H9 (cell line): ENCODE results near the gene FAM13C. TPM values are rescaled to one million over a fixed set of nuclear protein-coding genes. Genes with fewer than 3 reads are reported as not detected.

Experiments used
- DNase-seq: peaks from one replicate; pipeline ENCODE4 v3.0.0-alpha.2; 2017
- H2AFZ ChIP-seq: one replicate; pipeline ENCODE4 v1.6.1; 2013; ENCODE audit warnings: mild to moderate bottlenecking, low read length, control low read depth, moderate library complexity
- H2AK5ac ChIP-seq: 2 replicates; pipeline ENCODE4 v1.6.1; 2013; ENCODE audit warnings: low read length, control low read depth, mixed read lengths; ENCODE audit not compliant: insufficient read length
- H2BK120ac ChIP-seq: one replicate; pipeline ENCODE4 v1.6.1; 2013; ENCODE audit warnings: low read depth, mild to moderate bottlenecking, low read length, control low read depth, inconsistent platforms; ENCODE audit not compliant: poor library complexity, severe bottlenecking
- H2BK12ac ChIP-seq: 2 replicates; pipeline ENCODE4 v1.6.1; 2013; ENCODE audit warnings: low read length, control low read depth, mixed read lengths, low read depth; ENCODE audit not compliant: insufficient read length
- H2BK15ac ChIP-seq: 2 replicates; pipeline ENCODE4 v1.6.1; 2013; ENCODE audit warnings: low read depth, low read length, control low read depth
- H2BK20ac ChIP-seq: one replicate; pipeline ENCODE4 v1.6.1; 2013; ENCODE audit warnings: low read depth, mild to moderate bottlenecking, low read length, control low read depth, inconsistent platforms; ENCODE audit not compliant: poor library complexity, severe bottlenecking
- H2BK5ac ChIP-seq: 2 replicates; pipeline ENCODE4 v1.6.1; 2013; ENCODE audit warnings: low read length, control low read depth, mixed read lengths; ENCODE audit not compliant: insufficient read length
- H3K14ac ChIP-seq: 2 replicates; pipeline ENCODE4 v1.6.1; 2013; ENCODE audit warnings: low read length, control low read depth; ENCODE audit not compliant: insufficient read depth
- H3K18ac ChIP-seq: 2 replicates; pipeline ENCODE4 v1.6.1; 2013; ENCODE audit warnings: low read depth, mild to moderate bottlenecking, mixed read lengths, low read length, control low read depth; ENCODE audit not compliant: insufficient read length
- H3K23ac ChIP-seq: 2 replicates; pipeline ENCODE4 v1.6.1; 2013; ENCODE audit warnings: low read length, control low read depth, mixed read lengths, low read depth; ENCODE audit not compliant: insufficient read length
- H3K23me2 ChIP-seq: 2 replicates; pipeline ENCODE4 v1.6.1; 2013; ENCODE audit warnings: low read depth, mild to moderate bottlenecking, mixed read lengths, low read length, control low read depth; ENCODE audit not compliant: insufficient read length, poor library complexity, severe bottlenecking
- H3K27ac ChIP-seq: 2 replicates; pipeline ENCODE4 v1.5.1; 2013; ENCODE audit warnings: low read length, control low read depth, mixed read lengths, low read depth; ENCODE audit not compliant: insufficient read length
- H3K27me3 ChIP-seq: 2 replicates; pipeline ENCODE4 v1.6.1; 2013; ENCODE audit warnings: low read length, control low read depth, inconsistent platforms; ENCODE audit not compliant: insufficient read depth
- H3K4ac ChIP-seq: 2 replicates; pipeline ENCODE4 v1.6.1; 2013; ENCODE audit warnings: low read depth, mild to moderate bottlenecking, control low read depth, inconsistent platforms, low read length, moderate library complexity
- H3K4me1 ChIP-seq: 2 replicates; pipeline ENCODE4 v1.6.1; 2013; ENCODE audit warnings: low read length, control low read depth, inconsistent platforms; ENCODE audit not compliant: insufficient read depth
- H3K4me2 ChIP-seq: 2 replicates; pipeline ENCODE4 v1.6.1; 2013; ENCODE audit warnings: low read length, control low read depth, mixed read lengths; ENCODE audit not compliant: insufficient read length, insufficient read depth
- H3K56ac ChIP-seq: 2 replicates; pipeline ENCODE4 v1.6.1; 2013; ENCODE audit warnings: low read depth, mild to moderate bottlenecking, mixed read lengths, low read length, control low read depth; ENCODE audit not compliant: insufficient read length
- H3K79me1 ChIP-seq: 2 replicates; pipeline ENCODE4 v1.6.1; 2013; ENCODE audit warnings: low read depth, mild to moderate bottlenecking, moderate library complexity, low read length, control low read depth, inconsistent platforms; ENCODE audit not compliant: insufficient read depth, poor library complexity, severe bottlenecking
- H3K79me2 ChIP-seq: 2 replicates; pipeline ENCODE4 v1.6.1; 2013; ENCODE audit warnings: low read length, control low read depth, inconsistent platforms; ENCODE audit not compliant: insufficient read depth
- H3K9ac ChIP-seq: 2 replicates; pipeline ENCODE4 v1.6.1; 2013; ENCODE audit warnings: low read length, control low read depth, mixed read lengths; ENCODE audit not compliant: insufficient read length; ENCODE audit errors: extremely low read depth
- H3K9me3 ChIP-seq: one replicate; pipeline ENCODE4 v1.6.1; 2013; ENCODE audit warnings: low read depth, low read length, inconsistent platforms; ENCODE audit not compliant: control insufficient read depth
- H3T11ph ChIP-seq: one replicate; pipeline ENCODE4 v1.6.1; 2013; ENCODE audit warnings: mild to moderate bottlenecking, low read length, control low read depth, inconsistent platforms
- H4K20me1 ChIP-seq: one replicate; pipeline ENCODE4 v1.6.1; 2013; ENCODE audit not compliant: control insufficient read depth, insufficient read length, insufficient read depth
- H4K5ac ChIP-seq: 2 replicates; pipeline ENCODE4 v1.6.1; 2013; ENCODE audit warnings: low read depth, mild to moderate bottlenecking, mixed read lengths, low read length, control low read depth; ENCODE audit not compliant: insufficient read length
- H4K8ac ChIP-seq: replicated peaks from 2 replicates; pipeline ENCODE4 v1.6.1; 2013; ENCODE audit warnings: low read length, control low read depth, mixed read lengths, low read depth; ENCODE audit not compliant: insufficient read length
- H4K91ac ChIP-seq: 2 replicates; pipeline ENCODE4 v1.6.1; 2013; ENCODE audit warnings: low read depth, mild to moderate bottlenecking, moderate library complexity, mixed read lengths, low read length, control low read depth; ENCODE audit not compliant: insufficient read length
- H3K27ac Mint-ChIP-seq, 3 experiments: 2 replicates in 2 of 3; 3 replicates in 1 of 3; pipeline ENCODE4 v1.8.0; 2020 to 2021; ENCODE audit warnings: mixed read lengths in 3 of 3, mild to moderate bottlenecking in 1 of 3, moderate library complexity in 1 of 3
- H3K27me3 Mint-ChIP-seq: 2 replicates; pipeline ENCODE4 v1.8.0; 2021; ENCODE audit warnings: low read depth, mild to moderate bottlenecking, moderate library complexity, mixed read lengths
- H3K36me3 Mint-ChIP-seq, 3 experiments: 2 replicates in 2 of 3; 3 replicates in 1 of 3; pipeline ENCODE4 v1.8.0; 2020 to 2021; ENCODE audit warnings: low read depth in 3 of 3, mixed read lengths in 3 of 3; ENCODE audit not compliant: insufficient read depth in 1 of 3
- H3K4me1 Mint-ChIP-seq, 2 experiments: 2 replicates each; pipeline ENCODE4 v1.8.0; 2020; ENCODE audit warnings: mixed read lengths in 2 of 2
- H3K4me3 Mint-ChIP-seq, 2 experiments: 2 replicates in 1 of 2; 3 replicates in 1 of 2; pipeline ENCODE4 v1.8.0; 2020 to 2021; ENCODE audit warnings: mild to moderate bottlenecking in 2 of 2, mixed read lengths in 2 of 2, moderate library complexity in 1 of 2
- H3K9me3 Mint-ChIP-seq, 2 experiments: 2 replicates in 1 of 2; 3 replicates in 1 of 2; pipeline ENCODE4 v1.8.0; 2020; ENCODE audit warnings: mild to moderate bottlenecking in 2 of 2, mixed read lengths in 2 of 2, moderate library complexity in 1 of 2
- WGBS: extraction: QIAGEN DNeasy Blood & Tissue Kit; methylation state at CpG from one replicate; pipeline ENCODE4 v1.1.7; 2013; ENCODE audit warnings: missing lambda C conversion rate, low lambda C conversion rate, mixed read lengths; ENCODE audit not compliant: insufficient read length; ENCODE audit errors: extremely low coverage; 5-methylcytosine and 5-hydroxymethylcytosine counted together
- total RNA-seq: library from RNA; stranded (reverse); gene quantifications from 2 replicates; pipeline ENCODE4 v1.2.1, GENCODE V29; 2021
- TF ChIP-seq, protein P1 (sequence below): fragments of 200-600 bp; sonication (generic); conservative IDR thresholded peaks from 3 replicates; pipeline ENCODE4 v1.8.0; 2021; ENCODE audit warnings: antibody characterized with exemption, mild to moderate bottlenecking

Gene FAM13C
- total RNA-seq, 1 experiment from 2014 or later: 0.31 TPM

DNA sequence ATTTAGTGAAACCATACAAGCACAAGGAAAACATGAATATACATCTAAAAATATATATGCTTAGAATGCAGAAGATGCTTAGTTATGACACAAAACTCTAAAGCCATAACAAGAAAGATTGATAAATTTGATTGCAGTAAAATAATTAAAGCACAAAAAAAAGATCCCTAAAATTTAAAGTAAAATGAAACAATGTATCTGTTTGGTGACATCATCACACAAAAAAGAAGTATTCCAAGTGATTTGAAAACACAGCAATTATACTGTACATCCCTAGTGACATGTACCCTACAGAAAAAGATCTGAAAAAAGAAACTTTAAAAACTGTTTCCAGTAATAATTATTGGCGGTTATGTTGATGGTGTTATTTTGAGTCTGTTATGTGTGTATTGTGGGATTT, 148.2 kb downstream of the FAM13C start:
- no peaks in the 10 kb centered on the region for H3K79me1 ChIP-seq
- H3K4ac ChIP-seq: no peak overlapping the region
- H3K27ac ChIP-seq: no peak overlapping the region
- no peak overlapping the region for H3K27ac Mint-ChIP-seq
- H4K20me1 ChIP-seq: no peaks in the 10 kb centered on the region
- H2AK5ac ChIP-seq: no peak overlapping the region
- no peak overlapping the region for H4K5ac ChIP-seq
- H2BK15ac ChIP-seq: no peak overlapping the region
- H2BK12ac ChIP-seq: no peak overlapping the region
- no peak overlapping the region for H3T11ph ChIP-seq
- no peaks in the 10 kb centered on the region for H3K9me3 ChIP-seq
- H3K4me2 ChIP-seq: no peak overlapping the region
- H3K27me3 ChIP-seq: no peaks in the 10 kb centered on the region
- H2BK5ac ChIP-seq: no peak overlapping the region
- H3K14ac ChIP-seq: no peak overlapping the region
- H2AFZ ChIP-seq: no peak overlapping the region
- H3K36me3 Mint-ChIP-seq: peaks cover 3 to 11% (median 3%) of the 10 kb centered on the region in 3 experiments; a peak in 5 of 7 replicates
- H3K79me2 ChIP-seq: no peaks in the 10 kb centered on the region
- no peak overlapping the region for H3K18ac ChIP-seq
- H4K91ac ChIP-seq: no peak overlapping the region
- H4K8ac ChIP-seq: no peak overlapping the region
- no peak overlapping the region for H3K56ac ChIP-seq
- H3K4me1 ChIP-seq: no peaks in the 10 kb centered on the region
- H3K4me3 Mint-ChIP-seq: no peak overlapping the region
- no CpG with 5 or more reads among the region's 1 CpG for WGBS
- H3K9me3 Mint-ChIP-seq: peaks cover 10 to 11% of the 10 kb centered on the region in 2 experiments; a peak in 3 of 5 replicates
- H2BK20ac ChIP-seq: no peak overlapping the region
- H3K27me3 Mint-ChIP-seq: no peaks in the 10 kb centered on the region; the same call in 1 of the 2 replicates
- no peak overlapping the region for H3K23ac ChIP-seq
- TF ChIP-seq, protein P1, sequence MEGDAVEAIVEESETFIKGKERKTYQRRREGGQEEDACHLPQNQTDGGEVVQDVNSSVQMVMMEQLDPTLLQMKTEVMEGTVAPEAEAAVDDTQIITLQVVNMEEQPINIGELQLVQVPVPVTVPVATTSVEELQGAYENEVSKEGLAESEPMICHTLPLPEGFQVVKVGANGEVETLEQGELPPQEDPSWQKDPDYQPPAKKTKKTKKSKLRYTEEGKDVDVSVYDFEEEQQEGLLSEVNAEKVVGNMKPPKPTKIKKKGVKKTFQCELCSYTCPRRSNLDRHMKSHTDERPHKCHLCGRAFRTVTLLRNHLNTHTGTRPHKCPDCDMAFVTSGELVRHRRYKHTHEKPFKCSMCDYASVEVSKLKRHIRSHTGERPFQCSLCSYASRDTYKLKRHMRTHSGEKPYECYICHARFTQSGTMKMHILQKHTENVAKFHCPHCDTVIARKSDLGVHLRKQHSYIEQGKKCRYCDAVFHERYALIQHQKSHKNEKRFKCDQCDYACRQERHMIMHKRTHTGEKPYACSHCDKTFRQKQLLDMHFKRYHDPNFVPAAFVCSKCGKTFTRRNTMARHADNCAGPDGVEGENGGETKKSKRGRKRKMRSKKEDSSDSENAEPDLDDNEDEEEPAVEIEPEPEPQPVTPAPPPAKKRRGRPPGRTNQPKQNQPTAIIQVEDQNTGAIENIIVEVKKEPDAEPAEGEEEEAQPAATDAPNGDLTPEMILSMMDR: no peak
- H3K4me1 Mint-ChIP-seq: no peaks in the 10 kb centered on the region
- DNase-seq: no peak
- H2BK120ac ChIP-seq: no peak overlapping the region
- H3K9ac ChIP-seq: no peak overlapping the region
- H3K23me2 ChIP-seq: no peaks in the 10 kb centered on the region
